Prostate gland (tissue), 2 donors: ENCODE measurements around the gene IRF6.

Source experiments
- CTCF ChIP-seq, 4 experiments: fragments of 200-600 bp in 2 of 4; fragments of 450-650 bp in 2 of 4; sonication (generic) in 2 of 4; IDR thresholded peaks; 1 replicate in 3 of 4; 2 replicates in 1 of 4; pipeline ENCODE4 v1.5.1; 2016 to 2019; ENCODE audit warnings: antibody characterized with exemption in 4 of 4, mild to moderate bottlenecking in 2 of 4, moderate library complexity in 2 of 4
- POLR2A ChIP-seq: fragments of 450-650 bp; IDR thresholded peaks from one replicate; pipeline ENCODE4 v1.6.1; 2016; ENCODE audit warnings: antibody characterized with exemption, mild to moderate bottlenecking
- POLR2AphosphoS5 ChIP-seq: sonication (generic); formaldehyde crosslinking; IDR thresholded peaks from one replicate; pipeline ENCODE4 v1.6.1; 2017; ENCODE audit warnings: antibody characterized with exemption

- TF ChIP-seq CTCF (IDR thresholded peaks at IDR 0.05) (no peak), POLR2AphosphoS5 (no peak), POLR2A (no peak)
These were observed 4.8 kb upstream of the IRF6 start for GRCh38 chr1:209810783-209811182.
